A549 (cell line): ENCODE results near the gene UGT1A7. TPM values are rescaled to one million over a fixed set of nuclear protein-coding genes. Genes with fewer than 3 reads are reported as not detected.
A peak's percentile ranks its signal among the peaks of the same experiment; 100 is the strongest.

ENCODE experiments used
- ATAC-seq, 2 experiments: fragments of 200-7000 bp in 1 of 2; fragments of >200 bp in 1 of 2; cut with Nextera tagmentation in 1 of 2; cut with Tn5 transposase in 1 of 2; 3 replicates each; pipeline versions ENCODE4 v1.8.0 to v1.9.1; 2018 to 2020; ENCODE audit warnings: mild to moderate bottlenecking in 1 of 2, moderate library complexity in 1 of 2
- CTCF ChIA-PET: fragments of 300-600 bp; sonication (Branson Sonifier 250); formaldehyde crosslinking; extraction: SDS; loops from one replicate; lab custom pipeline; 2021; ENCODE audit warnings: antibody characterized with exemption, inconsistent platforms; lab: Yijun Ruan, JAX
- POLR2A ChIA-PET: fragments of 350-600 bp; formaldehyde crosslinking; extraction: SDS; loops from one replicate; lab custom pipeline; 2021; ENCODE audit warnings: antibody characterized with exemption, inconsistent platforms; lab: Yijun Ruan, JAX
- DNase-seq, 2 experiments: peaks; one replicate each; pipeline versions ENCODE4 v3.0.0 to v3.0.0-alpha.2; 2011 to 2016; ENCODE audit warnings: low read depth in 1 of 2, low spot score in 1 of 2
- FAIRE-seq: peaks from 2 replicates; lab custom pipeline; 2011; peaks lifted over from hg19 to GRCh38; lab: Jason Lieb, UNC
- H3K27ac ChIP-seq, 2 experiments: fragments of >200 bp; sonication (Bioruptor Twin); formaldehyde crosslinking; 3 replicates each; pipeline ENCODE4 v1.5.1; 2016 to 2017
- H3K4me1 ChIP-seq: fragments of >200 bp; sonication (Bioruptor Twin); formaldehyde crosslinking; 3 replicates; pipeline ENCODE4 v1.6.1; 2016
- H3K4me2 ChIP-seq: fragments of >200 bp; sonication (Bioruptor Twin); formaldehyde crosslinking; 3 replicates; pipeline ENCODE4 v1.6.1; 2016
- H3K4me3 ChIP-seq: fragments of >200 bp; sonication (Bioruptor Twin); formaldehyde crosslinking; 3 replicates; pipeline ENCODE4 v1.5.1; 2016
- H3K9me3 ChIP-seq: fragments of >200 bp; sonication (Bioruptor Twin); formaldehyde crosslinking; 3 replicates; pipeline ENCODE4 v1.6.1; 2016
- BHLHE40 ChIP-seq: IDR thresholded peaks from 2 replicates; pipeline ENCODE4 v1.6.1; 2012; ENCODE audit warnings: low read depth, low read length, inconsistent platforms
- CEBPB ChIP-seq, 2 experiments: fragments of >200 bp in 1 of 2; sonication (Bioruptor Twin) in 1 of 2; formaldehyde crosslinking in 1 of 2; IDR thresholded peaks; 2 replicates each; pipeline ENCODE4 v1.6.1; 2012 to 2016
- EHMT2 ChIP-seq: fragments of 200-600 bp; sonication (generic); IDR thresholded peaks from 2 replicates; pipeline ENCODE4 v1.6.1; 2016; ENCODE audit warnings: antibody characterized with exemption, low read depth, mild to moderate bottlenecking, moderate library complexity
- EP300 ChIP-seq, 2 experiments: fragments of >200 bp; sonication (Bioruptor Twin); formaldehyde crosslinking; IDR thresholded peaks; 2 replicates in 1 of 2; 3 replicates in 1 of 2; pipeline ENCODE4 v1.6.1; 2016 to 2017
- ESRRA ChIP-seq: fragments of 150-350 bp; IDR thresholded peaks from 2 replicates; pipeline ENCODE4 v1.6.1; 2014; ENCODE audit warnings: mild to moderate bottlenecking, low read length, borderline replicate concordance
- FOSL2 ChIP-seq, 2 experiments: fragments of 450-650 bp in 1 of 2; fragments of >200 bp in 1 of 2; sonication (Bioruptor Twin) in 1 of 2; formaldehyde crosslinking; IDR thresholded peaks; 2 replicates each; pipeline versions ENCODE4 v1.5.0 to v1.6.1; 2016 to 2020; ENCODE audit warnings: mild to moderate bottlenecking in 1 of 2, moderate library complexity in 1 of 2
- GATA3 ChIP-seq: IDR thresholded peaks from 2 replicates; pipeline ENCODE4 v1.6.1; 2012; ENCODE audit warnings: borderline replicate concordance
- HOXB13 ChIP-seq: fragments of 250-450 bp; sonication (Bioruptor Pico); IDR thresholded peaks from 2 replicates; pipeline ENCODE4 v1.5.0; 2020; ENCODE audit warnings: low read depth, mild to moderate bottlenecking, moderate library complexity
- HOXB5 ChIP-seq: fragments of 250-450 bp; sonication (Bioruptor Pico); IDR thresholded peaks from 2 replicates; pipeline ENCODE4 v1.5.0; 2020; ENCODE audit warnings: mild to moderate bottlenecking, moderate library complexity
- JUN ChIP-seq, 2 experiments: fragments of >200 bp; sonication (Bioruptor Twin); formaldehyde crosslinking; IDR thresholded peaks; 2 replicates in 1 of 2; 3 replicates in 1 of 2; pipeline ENCODE4 v1.6.1; 2016 to 2017
- KDM5A ChIP-seq: fragments of 200-600 bp; sonication (generic); IDR thresholded peaks from 2 replicates; pipeline ENCODE4 v1.6.1; 2016; ENCODE audit warnings: antibody characterized with exemption, mild to moderate bottlenecking
- MYC ChIP-seq: IDR thresholded peaks from 2 replicates; pipeline ENCODE4 v1.6.1; 2012; ENCODE audit warnings: mild to moderate bottlenecking, inconsistent platforms, low read length, improper control_type of control experiment, borderline replicate concordance
- NFE2L2 ChIP-seq: fragments of 150-350 bp; conservative IDR thresholded peaks from 2 replicates; pipeline ENCODE4 v1.6.1; 2014; ENCODE audit warnings: low read length
- NR3C1 ChIP-seq: fragments of >200 bp; sonication (Bioruptor Twin); formaldehyde crosslinking; IDR thresholded peaks from 3 replicates; pipeline ENCODE4 v1.6.1; 2017
- PHF8 ChIP-seq: fragments of 200-600 bp; sonication (generic); IDR thresholded peaks from 2 replicates; pipeline ENCODE4 v1.6.1; 2016; ENCODE audit warnings: low read depth, mild to moderate bottlenecking, antibody characterized with exemption, moderate library complexity, borderline replicate concordance
- SMC3 ChIP-seq: fragments of >200 bp; sonication (Bioruptor Twin); formaldehyde crosslinking; IDR thresholded peaks from 3 replicates; pipeline ENCODE4 v1.6.1; 2018; ENCODE audit warnings: inconsistent platforms
- WGBS: methylation state at CpG from one replicate; pipeline ENCODE4 v1.1.6; 2017; ENCODE audit errors: missing lambda C conversion rate; 5-methylcytosine and 5-hydroxymethylcytosine counted together
- polyA plus RNA-seq, 4 experiments: library from polyadenylated mRNA; depleted of rRNA in 3 of 4; stranded (reverse); fragments of >200 nt; fragmentation: RNase III in 1 of 4; extraction: RNeasy Plus Mini Kit Qiagen cat#74134 plus additional on column Dnase treatment in 1 of 4; gene quantifications; 2 replicates in 3 of 4; 3 replicates in 1 of 4; pipeline ENCODE4 v1.2.3, GENCODE V29; 2011 to 2017
- TF ChIP-seq, protein P1 (sequence below): fragments of 250-450 bp; sonication (Bioruptor Pico); IDR thresholded peaks from 2 replicates; pipeline ENCODE4 v1.5.0; 2020; ENCODE audit warnings: low read depth, mild to moderate bottlenecking, moderate library complexity
- TF ChIP-seq, protein P2 (sequence below): IDR thresholded peaks from 2 replicates; pipeline ENCODE4 v1.6.1; 2012
- TF ChIP-seq, protein P3 (sequence below): fragments of >200 bp; sonication (Bioruptor Twin); formaldehyde crosslinking; IDR thresholded peaks from 3 replicates; pipeline ENCODE4 v1.6.1; 2016

Gene UGT1A7
- polyA plus RNA-seq, 2 of the 4 experiments (the other 2 are of a cell fraction), result 8.9 to 9.8 TPM

DNA sequence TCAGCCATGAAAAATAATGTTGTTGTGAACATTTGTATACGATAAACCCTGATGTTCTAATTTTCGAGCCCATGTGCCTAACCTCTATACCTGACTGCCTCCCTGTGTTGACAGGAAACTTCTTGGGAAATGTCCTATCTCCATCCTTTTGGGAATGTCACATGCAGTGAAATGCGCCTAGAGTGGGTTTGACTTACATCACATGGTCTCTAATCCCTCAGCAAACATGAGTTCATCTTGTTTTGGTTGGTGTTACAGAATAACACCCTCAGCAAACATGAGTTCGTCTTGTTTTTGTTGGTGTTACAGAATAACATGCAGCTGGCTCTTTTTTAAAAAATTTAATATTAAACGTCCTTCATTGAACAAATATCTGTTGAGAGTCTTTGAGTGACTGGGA is 6.6 kb downstream of the UGT1A7 start (continued):
- TF ChIP-seq KDM5A (no peak), MYC (no peak)
- TF ChIP-seq, protein P1, sequence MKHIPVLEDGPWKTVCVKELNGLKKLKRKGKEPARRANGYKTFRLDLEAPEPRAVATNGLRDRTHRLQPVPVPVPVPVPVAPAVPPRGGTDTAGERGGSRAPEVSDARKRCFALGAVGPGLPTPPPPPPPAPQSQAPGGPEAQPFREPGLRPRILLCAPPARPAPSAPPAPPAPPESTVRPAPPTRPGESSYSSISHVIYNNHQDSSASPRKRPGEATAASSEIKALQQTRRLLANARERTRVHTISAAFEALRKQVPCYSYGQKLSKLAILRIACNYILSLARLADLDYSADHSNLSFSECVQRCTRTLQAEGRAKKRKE (CRISPR knock-in tag), result no peak
- TF ChIP-seq, all 56 proteins: peak for 0

DNA sequence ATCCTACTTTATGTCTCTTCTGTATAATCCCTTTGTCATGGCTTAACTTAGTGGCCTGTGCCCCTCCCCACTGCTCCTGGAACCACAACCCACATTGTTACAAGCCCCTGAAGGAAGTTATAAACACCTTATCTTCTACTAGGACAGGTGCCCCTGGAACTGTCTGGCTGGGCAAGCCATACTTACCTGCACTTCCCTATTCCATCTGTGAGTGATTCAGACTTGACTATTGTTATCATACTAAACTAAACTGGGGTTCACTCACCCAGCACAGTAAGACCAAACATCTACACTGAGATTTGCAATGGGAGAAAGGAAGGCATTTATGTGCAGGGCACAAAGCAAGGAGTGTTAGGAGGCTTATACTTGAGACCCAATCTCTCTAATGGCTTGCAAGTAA is 7.3 kb downstream of the UGT1A7 start:
- TF ChIP-seq BHLHE40, result no peak
- TF ChIP-seq PHF8, result no peak
- Histone ChIP-seq H3K4me3 (no peak overlapping the region), H3K4me1 (peaks cover 39% of the 10 kb centered on the region), H3K9me3 (peaks cover 55% of the 10 kb centered on the region), H3K4me2 (no peak overlapping the region), H3K27ac (peak overlapping the region; percentile 85 to 100)
- ATAC-seq (no peak), DNase-seq (no peak), FAIRE-seq (no peak)
- CTCF ChIA-PET, result interaction anchor here (0.7 to 0.8 kb wide), 2 partner anchors 9 to 245 kb away, joined by 3 read pairs; no protein-coding TSS in a partner anchor
- POLR2A ChIA-PET, result no interaction called here

DNA sequence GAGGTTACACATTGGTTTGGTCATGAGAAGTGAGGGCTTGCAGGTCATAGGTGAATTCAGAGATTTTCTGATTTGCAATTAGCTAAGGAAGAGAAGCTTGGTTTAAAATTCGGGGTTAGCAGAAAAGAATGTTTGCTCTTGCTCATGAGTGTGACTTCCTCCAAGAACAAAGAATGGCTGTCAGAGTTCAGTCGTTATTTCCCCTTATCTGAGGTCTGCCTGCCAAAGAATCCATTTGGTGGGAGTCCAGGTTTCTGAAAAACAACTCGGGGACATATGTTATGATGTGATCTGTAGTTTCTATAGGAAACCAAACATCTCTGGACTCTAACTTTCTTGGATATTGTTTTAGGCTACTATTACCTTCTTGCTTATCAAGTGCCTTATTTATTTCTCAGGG is 7.8 kb downstream of the UGT1A7 start:
- ChIA-PET CTCF (interaction anchor here (1.3 kb wide), 1 partner anchor 19 kb away, joined by 3 read pairs; no protein-coding TSS in a partner anchor), POLR2A (no interaction called here)
- 56% methylated on average over 3 of the region's 3 CpGs for WGBS
- no peak for DNase-seq
- no peak for ATAC-seq
- no peak for FAIRE-seq
- H3K4me1 ChIP-seq, result peaks cover 44% of the 10 kb centered on the region
- TF ChIP-seq HOXB5, result no peak
- no peak for TF ChIP-seq CEBPB (IDR thresholded peaks at IDR 0.05)
- TF ChIP-seq EHMT2, result no peak
- no peak for TF ChIP-seq ESRRA
- no peak for TF ChIP-seq NR3C1
- TF ChIP-seq SMC3, result no peak
- TF ChIP-seq HOXB13 (CRISPR knock-in tag), result no peak
- H3K4me2 ChIP-seq, result no peak overlapping the region; the same call in 2 of the 3 replicates
- H3K4me3 ChIP-seq, result no peak overlapping the region
- peak overlapping the region; percentile 85 to 100 for H3K27ac ChIP-seq
- H3K9me3 ChIP-seq, result peaks cover 56% of the 10 kb centered on the region

DNA sequence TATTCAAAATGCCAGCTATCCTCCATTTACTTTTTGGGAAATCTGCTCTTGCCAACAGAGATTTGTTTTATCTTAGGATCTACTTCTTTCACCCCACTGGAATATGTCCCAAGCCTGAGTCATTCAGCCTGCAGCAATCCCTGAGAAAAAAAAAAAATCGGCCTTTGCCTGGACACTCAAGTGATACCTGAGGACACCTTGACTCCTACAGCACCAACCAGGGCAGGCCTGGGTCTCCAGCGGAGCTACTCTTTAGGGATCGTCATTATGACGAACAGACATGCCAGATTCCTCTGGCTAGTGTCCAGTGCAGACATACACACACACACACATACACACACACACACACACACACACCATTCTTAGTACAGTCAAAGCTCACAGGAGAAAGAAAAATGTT is 8.7 kb downstream of the UGT1A7 start:
- H3K4me2 ChIP-seq, result peak overlapping the region; percentile 35
- 33% methylated on average over 4 of the region's 4 CpGs for WGBS
- ChIA-PET POLR2A (interaction anchor here (1.0 to 1.4 kb wide), 3 partner anchors 10 to 204 kb away, joined by 3 to 4 read pairs (median 4); no protein-coding TSS in a partner anchor), CTCF (interaction anchor here (1.0 to 2.0 kb wide), 5 partner anchors 19 to 286 kb away, joined by 3 to 6 read pairs (median 3); no protein-coding TSS in a partner anchor)
- ATAC-seq, result peak; percentile 64 to 66; a peak in 5 of 6 replicates
- DNase-seq, result peak in 1 of 2 experiments; percentile 71
- H3K27ac ChIP-seq, result peak overlapping the region; percentile 85 to 100
- peaks cover 51% of the 10 kb centered on the region for H3K9me3 ChIP-seq
- no peak for FAIRE-seq
- TF ChIP-seq, protein P2, sequence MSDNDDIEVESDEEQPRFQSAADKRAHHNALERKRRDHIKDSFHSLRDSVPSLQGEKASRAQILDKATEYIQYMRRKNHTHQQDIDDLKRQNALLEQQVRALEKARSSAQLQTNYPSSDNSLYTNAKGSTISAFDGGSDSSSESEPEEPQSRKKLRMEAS, result peak; percentile 23; the same call in 1 of the 2 replicates
- TF ChIP-seq JUN (IDR thresholded peaks at IDR 0.05) (0 out of 5 replicates have a peak, but pooled peaks of 1 of the 2 experiments have one; percentile 19), FOSL2 (IDR thresholded peaks at IDR 0.05) (no peak), FOSL2 (CRISPR knock-in tag; IDR thresholded peaks at IDR 0.05) (peak; percentile 47; the same call in 1 of the 2 replicates), CEBPB (IDR thresholded peaks at IDR 0.05) (0 out of 4 replicates have a peak, but pooled peaks of 1 of the 2 experiments have one; percentile 39), HOXB13 (CRISPR knock-in tag) (no peak), GATA3 (peak; percentile 75; the same call in 1 of the 2 replicates), NFE2L2 (no peak), EP300 (IDR thresholded peaks at IDR 0.05) (peak; percentile 40 to 41; a peak in 3 of 5 replicates)
- TF ChIP-seq, protein P3, sequence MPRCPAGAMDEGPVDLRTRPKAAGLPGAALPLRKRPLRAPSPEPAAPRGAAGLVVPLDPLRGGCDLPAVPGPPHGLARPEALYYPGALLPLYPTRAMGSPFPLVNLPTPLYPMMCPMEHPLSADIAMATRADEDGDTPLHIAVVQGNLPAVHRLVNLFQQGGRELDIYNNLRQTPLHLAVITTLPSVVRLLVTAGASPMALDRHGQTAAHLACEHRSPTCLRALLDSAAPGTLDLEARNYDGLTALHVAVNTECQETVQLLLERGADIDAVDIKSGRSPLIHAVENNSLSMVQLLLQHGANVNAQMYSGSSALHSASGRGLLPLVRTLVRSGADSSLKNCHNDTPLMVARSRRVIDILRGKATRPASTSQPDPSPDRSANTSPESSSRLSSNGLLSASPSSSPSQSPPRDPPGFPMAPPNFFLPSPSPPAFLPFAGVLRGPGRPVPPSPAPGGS, result 0 out of 3 replicates have a peak, but pooled peaks have one; percentile 21
- no peak overlapping the region for H3K4me3 ChIP-seq
- H3K4me1 ChIP-seq, result peaks cover 52% of the 10 kb centered on the region
